Choroid plexus epithelial cell (primary cell): ENCODE results near the gene RXRA.
A peak's percentile ranks its signal among the peaks of the same experiment; 100 is the strongest.

ENCODE experiments used
- DNase-seq: peaks from one replicate; pipeline ENCODE4 v3.0.0-alpha.2; 2010; ENCODE audit warnings: low read depth
- H3K4me3 ChIP-seq: 2 replicates; pipeline ENCODE4 v1.5.1; 2011; ENCODE audit warnings: low read depth, mild to moderate bottlenecking, control low read depth, low read length, moderate library complexity
- CTCF ChIP-seq: conservative IDR thresholded peaks from 2 replicates; pipeline ENCODE4 v1.5.1; 2011; ENCODE audit warnings: low read depth, mild to moderate bottlenecking, control low read depth, inconsistent platforms, low read length, moderate library complexity

The RXRA gene

GRCh38 chr9:134402182-134402581, 75.9 kb downstream of the RXRA start:
- H3K4me3 ChIP-seq = no peak overlapping the region
- DNase-seq = no peak
- no peak for TF ChIP-seq CTCF

GRCh38 chr9:134403292-134403681, 77.0 kb downstream of the RXRA start:
- H3K4me3 ChIP-seq = no peak overlapping the region
- TF ChIP-seq CTCF = no peak
- no peak for DNase-seq

GRCh38 chr9:134403682-134404301, 77.5 kb downstream of the RXRA start:
- H3K4me3 ChIP-seq = no peak overlapping the region
- DNase-seq = peak; percentile 86
- TF ChIP-seq CTCF = no peak

- no peak overlapping the region for H3K4me3 ChIP-seq
- no peak for TF ChIP-seq CTCF
- DNase-seq = no peak
Measured at GRCh38 chr9:134404376-134405358, 78.4 kb downstream of the RXRA start.

GRCh38 chr9:134405527-134405926, 79.3 kb downstream of the RXRA start:
- no peak for TF ChIP-seq CTCF
- no peak for DNase-seq
- no peak overlapping the region for H3K4me3 ChIP-seq

GRCh38 chr9:134406366-134407120, 80.3 kb downstream of the RXRA start:
- H3K4me3 ChIP-seq = peak overlapping the region; percentile 43
- no peak for TF ChIP-seq CTCF
- no peak for DNase-seq
